GM06990 (cell line): ENCODE data around the gene SSC4D.

ENCODE experiments used
- DNase-seq: peaks from one replicate; pipeline ENCODE4 v3.0.0-alpha.2; 2011; ENCODE audit not compliant: insufficient read length; ENCODE audit errors: extremely low read depth
- H3K27me3 ChIP-seq: replicated peaks from 2 replicates; pipeline ENCODE4 v1.6.0; 2011; ENCODE audit warnings: low read length; ENCODE audit not compliant: control insufficient read depth, insufficient read depth
- H3K36me3 ChIP-seq: 2 replicates; pipeline ENCODE4 v1.5.1; 2011; ENCODE audit warnings: low read length; ENCODE audit not compliant: control insufficient read depth, insufficient read depth
- H3K4me3 ChIP-seq: replicated peaks from 2 replicates; pipeline ENCODE4 v1.5.1; 2011; ENCODE audit warnings: low read depth, mild to moderate bottlenecking, control low read depth, low read length
- CTCF ChIP-seq: IDR thresholded peaks from 2 replicates; pipeline ENCODE4 v1.5.1; 2011; ENCODE audit warnings: low read length, control low read depth, mild to moderate bottlenecking, inconsistent platforms; ENCODE audit not compliant: insufficient read depth, poor library complexity, severe bottlenecking

SSC4D gene

GRCh38 chr7:76383089-76383944 is 26.2 kb downstream of the SSC4D start:
- no peaks in the 10 kb centered on the region for H3K27me3 ChIP-seq
- no peak for TF ChIP-seq CTCF
- H3K4me3 ChIP-seq: no peak overlapping the region
- DNase-seq: no peak
- H3K36me3 ChIP-seq: no peaks in the 10 kb centered on the region

GRCh38 chr7:76381814-76382213 is 27.7 kb downstream of the SSC4D start:
- Histone ChIP-seq H3K4me3 (no peak overlapping the region), H3K27me3 (no peaks in the 10 kb centered on the region), H3K36me3 (no peaks in the 10 kb centered on the region)
- DNase-seq: no peak
- TF ChIP-seq CTCF: no peak

GRCh38 chr7:76380623-76380966 is 28.9 kb downstream of the SSC4D start:
- no peak for TF ChIP-seq CTCF
- no peak for DNase-seq
- Histone ChIP-seq H3K36me3 (no peaks in the 10 kb centered on the region), H3K4me3 (no peak overlapping the region; the same call in 1 of the 2 replicates), H3K27me3 (no peaks in the 10 kb centered on the region)

GRCh38 chr7:76377186-76377918 is 32.1 kb downstream of the SSC4D start:
- Histone ChIP-seq H3K36me3 (no peaks in the 10 kb centered on the region), H3K4me3 (no peak overlapping the region), H3K27me3 (no peaks in the 10 kb centered on the region)
- no peak for TF ChIP-seq CTCF
- DNase-seq: no peak

- H3K4me3 ChIP-seq: no peak overlapping the region
- no peaks in the 10 kb centered on the region for H3K36me3 ChIP-seq
- TF ChIP-seq CTCF: no peak
- DNase-seq: no peak
- H3K27me3 ChIP-seq: no peaks in the 10 kb centered on the region
Measured at GRCh38 chr7:76375251-76375650, 34.2 kb downstream of the SSC4D start.
